ENCODE data around the gene ZNF415. TPM values are rescaled to one million over a fixed set of nuclear protein-coding genes. Genes with fewer than 3 reads are reported as not detected.

Gene ZNF415
- total RNA-seq, 1 experiment from 2014 or later, result not detected

DNA sequence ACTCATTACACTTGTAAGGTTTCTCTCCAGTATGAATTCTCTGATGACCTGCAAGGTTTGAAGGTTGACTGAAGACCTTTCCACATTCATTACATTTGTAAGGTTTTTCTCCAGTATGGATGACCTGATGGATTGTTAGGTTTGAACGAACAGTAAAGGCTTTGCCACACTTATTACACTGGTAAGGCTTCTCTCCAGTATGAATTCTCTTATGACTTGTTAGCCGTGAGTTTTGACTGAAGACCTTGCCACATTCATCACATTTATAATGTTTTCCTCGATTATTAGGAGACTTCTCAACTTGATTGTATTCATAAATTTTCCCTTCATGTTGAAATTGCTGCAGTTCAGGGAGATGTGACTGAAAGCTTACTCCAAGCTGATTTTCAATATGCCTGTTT lies 33.0 kb upstream of the ZNF415 start:
- Mint-ChIP-seq H3K4me1 (ENCODE audit: insufficient read depth, unreplicated experiment) (no peaks in the 10 kb centered on the region), H3K27ac (ENCODE audit: low read depth, unreplicated experiment) (no peak overlapping the region), H3K27me3 (ENCODE audit: insufficient read depth, unreplicated experiment) (no peaks in the 10 kb centered on the region), H3K4me3 (ENCODE audit: unreplicated experiment) (no peak overlapping the region), H3K36me3 (ENCODE audit: insufficient read depth, unreplicated experiment) (no peaks in the 10 kb centered on the region), H3K9me3 (ENCODE audit: unreplicated experiment) (peaks cover 20% of the 10 kb centered on the region)
- CTCF ChIA-PET, result no interaction called here
- BruUV-seq (replicated peaks), result no TSS peak
- no peak for TF ChIP-seq CTCF (IDR thresholded peaks at IDR 0.05; ENCODE audit: unreplicated experiment)
- intact Hi-C loops (cut with micrococcal nuclease), result no loop called here
- POLR2A ChIA-PET, result no interaction called here
- DNase-seq (ENCODE audit: unreplicated experiment), result no peak

GRCh38 chr19:53161123-53161522 lies 28.4 kb upstream of the ZNF415 start:
- POLR2A ChIA-PET, result no interaction called here
- H3K9me3 Mint-ChIP-seq (ENCODE audit: unreplicated experiment), result peaks cover 29% of the 10 kb centered on the region
- TF ChIP-seq CTCF (IDR thresholded peaks at IDR 0.05; ENCODE audit: unreplicated experiment), result no peak

GRCh38 chr19:53160350-53160749 lies 27.6 kb upstream of the ZNF415 start:
- Mint-ChIP-seq H3K36me3 (ENCODE audit: insufficient read depth, unreplicated experiment) (no peaks in the 10 kb centered on the region), H3K4me3 (ENCODE audit: unreplicated experiment) (no peak overlapping the region), H3K9me3 (ENCODE audit: unreplicated experiment) (peaks cover 21% of the 10 kb centered on the region), H3K27ac (ENCODE audit: low read depth, unreplicated experiment) (no peak overlapping the region), H3K27me3 (ENCODE audit: insufficient read depth, unreplicated experiment) (no peaks in the 10 kb centered on the region), H3K4me1 (ENCODE audit: insufficient read depth, unreplicated experiment) (no peaks in the 10 kb centered on the region)
- no peak for DNase-seq (ENCODE audit: unreplicated experiment)
- ChIA-PET POLR2A (no interaction called here), CTCF (no interaction called here)
- TF ChIP-seq CTCF (IDR thresholded peaks at IDR 0.05; ENCODE audit: unreplicated experiment), result no peak
- intact Hi-C loops (cut with micrococcal nuclease), result no loop called here
- no TSS peak for BruUV-seq (replicated peaks)

More at GRCh38 chr19:53161123-53161522, 28.4 kb upstream of the ZNF415 start:
- intact Hi-C loops (cut with micrococcal nuclease), result no loop called here
- H3K27ac Mint-ChIP-seq (ENCODE audit: low read depth, unreplicated experiment), result no peak overlapping the region
- no TSS peak for BruUV-seq (replicated peaks)
- CTCF ChIA-PET, result no interaction called here
- H3K36me3 Mint-ChIP-seq (ENCODE audit: insufficient read depth, unreplicated experiment), result no peaks in the 10 kb centered on the region
- H3K27me3 Mint-ChIP-seq (ENCODE audit: insufficient read depth, unreplicated experiment), result no peaks in the 10 kb centered on the region
- H3K4me3 Mint-ChIP-seq (ENCODE audit: unreplicated experiment), result no peak overlapping the region
- no peaks in the 10 kb centered on the region for H3K4me1 Mint-ChIP-seq (ENCODE audit: insufficient read depth, unreplicated experiment)
- DNase-seq (ENCODE audit: unreplicated experiment), result no peak

DNA sequence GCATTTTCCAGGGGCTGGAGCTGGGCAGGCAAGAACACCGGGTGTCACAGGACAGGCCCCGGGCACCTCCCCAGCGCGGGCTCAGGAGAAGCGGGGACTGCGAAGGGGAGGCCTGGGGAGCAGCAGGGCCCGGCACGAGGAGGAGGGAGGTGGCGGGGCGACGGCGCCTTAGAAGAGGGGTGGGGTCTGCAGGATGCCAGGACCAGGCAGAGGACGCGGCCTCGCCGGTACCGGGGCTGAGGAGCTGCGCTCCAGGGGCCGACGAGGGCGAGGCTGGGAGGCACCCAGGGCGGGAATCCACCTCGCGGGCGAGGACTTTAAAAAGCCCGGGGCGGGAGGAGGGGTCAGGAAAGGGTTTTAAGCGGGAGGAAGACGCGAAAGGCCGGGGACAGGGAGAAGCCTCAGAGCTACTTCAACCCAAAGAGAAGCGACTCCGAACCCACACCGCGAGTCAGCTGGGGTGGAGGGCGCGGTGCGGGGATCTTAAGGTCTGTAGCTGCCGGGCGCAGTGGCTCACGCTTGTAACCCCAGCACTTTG lies 25.5 kb upstream of the ZNF415 start:
- H3K27ac Mint-ChIP-seq (ENCODE audit: low read depth, unreplicated experiment), result no peak overlapping the region
- TF ChIP-seq CTCF (IDR thresholded peaks at IDR 0.05; ENCODE audit: unreplicated experiment), result no peak
- H3K27me3 Mint-ChIP-seq (ENCODE audit: insufficient read depth, unreplicated experiment), result no peaks in the 10 kb centered on the region
- H3K36me3 Mint-ChIP-seq (ENCODE audit: insufficient read depth, unreplicated experiment), result no peaks in the 10 kb centered on the region
- DNase-seq (ENCODE audit: unreplicated experiment), result no peak
- no TSS peak for BruUV-seq (replicated peaks)
- H3K4me1 Mint-ChIP-seq (ENCODE audit: insufficient read depth, unreplicated experiment), result no peaks in the 10 kb centered on the region
- intact Hi-C loops (cut with micrococcal nuclease), result no loop called here
- H3K4me3 Mint-ChIP-seq (ENCODE audit: unreplicated experiment), result no peak overlapping the region
- ChIA-PET CTCF (no interaction called here), POLR2A (no interaction called here)
- peaks cover 36% of the 10 kb centered on the region for H3K9me3 Mint-ChIP-seq (ENCODE audit: unreplicated experiment)
